Adrenal gland (tissue), 5 donors: Measurements from ENCODE around the gene SYT1.

ENCODE experiments used
- CTCF ChIP-seq, 6 experiments: fragments of 450-650 bp in 4 of 6; fragments of 200-600 bp in 2 of 6; sonication (generic) in 1 of 6; IDR thresholded peaks; 1 replicate in 5 of 6; 2 replicates in 1 of 6; pipeline versions ENCODE4 v1.5.1 to v1.8.0; 2016 to 2021; ENCODE audit warnings: antibody characterized with exemption in 6 of 6, mild to moderate bottlenecking in 2 of 6, moderate library complexity in 1 of 6
- POLR2A ChIP-seq, 2 donors: fragments of 450-650 bp; IDR thresholded peaks; one replicate each; pipeline ENCODE4 v1.6.1; 2017; ENCODE audit warnings: antibody characterized with exemption in 2 of 2, mild to moderate bottlenecking in 2 of 2, moderate library complexity in 1 of 2
- donor health status: DM: no; HTN: no; CAD: no.

GRCh38 chr12:78966926-78967325, 102.4 kb downstream of the SYT1 start:
- no peak for TF ChIP-seq POLR2A (IDR thresholded peaks at IDR 0.05)
- TF ChIP-seq CTCF (IDR thresholded peaks at IDR 0.05): no peak
